Neural progenitor cell (in vitro differentiated cells): ENCODE results near the gene TSPAN11. TPM values are rescaled to one million over a fixed set of nuclear protein-coding genes. Genes with fewer than 3 reads are reported as not detected.

Experiments
- DNase-seq: peaks from one replicate; pipeline ENCODE4 v3.0.0-alpha.2; 2016; ENCODE audit warnings: low spot score
- H2AFZ ChIP-seq: fragments of 200-600 bp; sonication (generic); replicated peaks from 2 replicates; pipeline ENCODE4 v1.6.1; 2016; ENCODE audit warnings: antibody characterized with exemption
- H3F3A ChIP-seq: fragments of 200-600 bp; sonication (generic); 2 replicates; pipeline ENCODE4 v1.6.1; 2016; ENCODE audit warnings: antibody characterized with exemption, low read depth
- H3K27ac ChIP-seq: fragments of 200-600 bp; sonication (generic); 2 replicates; pipeline ENCODE4 v1.5.1; 2016; ENCODE audit warnings: mild to moderate bottlenecking
- H3K27me3 ChIP-seq: fragments of 200-600 bp; sonication (generic); 2 replicates; pipeline ENCODE4 v1.6.1; 2016; ENCODE audit warnings: mild to moderate bottlenecking, moderate library complexity
- H3K36me3 ChIP-seq: fragments of 200-600 bp; sonication (generic); 2 replicates; pipeline ENCODE4 v1.5.1; 2016
- H3K4me1 ChIP-seq: fragments of 200-600 bp; sonication (generic); 2 replicates; pipeline ENCODE4 v1.6.1; 2016; ENCODE audit warnings: mixed run types
- H3K4me2 ChIP-seq: fragments of 200-600 bp; sonication (generic); 2 replicates; pipeline ENCODE4 v1.6.1; 2016
- H3K4me3 ChIP-seq: fragments of 200-600 bp; sonication (generic); 2 replicates; pipeline ENCODE4 v1.5.1; 2016
- H3K79me2 ChIP-seq: fragments of 200-600 bp; sonication (generic); 2 replicates; pipeline ENCODE4 v1.6.1; 2016; ENCODE audit warnings: low read depth
- H3K9ac ChIP-seq: fragments of 200-600 bp; sonication (generic); 2 replicates; pipeline ENCODE4 v1.6.1; 2016
- H3K9me3 ChIP-seq: fragments of 200-600 bp; sonication (generic); 2 replicates; pipeline ENCODE4 v1.5.1; 2016; ENCODE audit warnings: low read depth
- H4K20me1 ChIP-seq: fragments of 200-600 bp; sonication (generic); 2 replicates; pipeline ENCODE4 v1.6.1; 2016; ENCODE audit warnings: low read depth
- H3K27ac Mint-ChIP-seq: 3 replicates; pipeline ENCODE4 v1.8.0; 2021; ENCODE audit warnings: mixed read lengths
- H3K27me3 Mint-ChIP-seq: 2 replicates; pipeline ENCODE4 v1.8.0; 2022; ENCODE audit warnings: low read depth, mild to moderate bottlenecking, inconsistent platforms, moderate library complexity, mixed read lengths; ENCODE audit not compliant: insufficient read depth
- H3K36me3 Mint-ChIP-seq: 3 replicates; pipeline ENCODE4 v1.8.0; 2021; ENCODE audit warnings: mixed read lengths
- H3K4me1 Mint-ChIP-seq: 3 replicates; pipeline ENCODE4 v1.8.0; 2021; ENCODE audit warnings: mixed read lengths
- H3K4me3 Mint-ChIP-seq: 3 replicates; pipeline ENCODE4 v1.8.0; 2021; ENCODE audit warnings: mild to moderate bottlenecking, moderate library complexity, mixed read lengths
- H3K9me3 Mint-ChIP-seq: 3 replicates; pipeline ENCODE4 v1.8.0; 2020; ENCODE audit warnings: mixed read lengths
- CTCF ChIP-seq: fragments of 200-600 bp; sonication (generic); IDR thresholded peaks from 2 replicates; pipeline ENCODE4 v1.5.1; 2017; ENCODE audit warnings: antibody characterized with exemption, mild to moderate bottlenecking
- EZH2 ChIP-seq: fragments of 200-600 bp; sonication (generic); IDR thresholded peaks from 2 replicates; pipeline ENCODE4 v1.6.1; 2017; ENCODE audit warnings: antibody characterized with exemption, mild to moderate bottlenecking, moderate library complexity
- EZH2phosphoT487 ChIP-seq: fragments of 200-600 bp; sonication (generic); IDR thresholded peaks from 2 replicates; pipeline ENCODE4 v1.6.1; 2017; ENCODE audit warnings: antibody characterized with exemption
- total RNA-seq: library from RNA; depleted of rRNA; stranded (reverse); fragments of >200 nt; gene quantifications from 2 replicates; pipeline ENCODE4 v1.2.3, GENCODE V29; 2015; ENCODE audit warnings: low replicate concordance

TSPAN11 gene
- total RNA-seq, 1 donor from 2014 or later: 7.4 TPM

GRCh38 chr12:31029916-31030562 is 103.5 kb downstream of the TSPAN11 start:
- no peaks in the 10 kb centered on the region for H3K9me3 ChIP-seq
- H3K27ac ChIP-seq: no peak overlapping the region

GRCh38 chr12:31031951-31032335 is 105.4 kb downstream of the TSPAN11 start:
- DNase-seq: no peak
- Histone ChIP-seq H3K4me2 (no peak overlapping the region), H3F3A (no peaks in the 10 kb centered on the region), H3K9me3 (no peaks in the 10 kb centered on the region), H3K27me3 (no peaks in the 10 kb centered on the region), H3K4me1 (no peaks in the 10 kb centered on the region), H3K9ac (no peak overlapping the region), H4K20me1 (no peaks in the 10 kb centered on the region), H2AFZ (no peak overlapping the region), H3K4me3 (no peak overlapping the region), H3K27ac (no peak overlapping the region), H3K79me2 (no peaks in the 10 kb centered on the region), H3K36me3 (no peaks in the 10 kb centered on the region)
- no peaks in the 10 kb centered on the region for H3K36me3 Mint-ChIP-seq
- peaks cover 2% of the 10 kb centered on the region for H3K9me3 Mint-ChIP-seq
- TF ChIP-seq EZH2phosphoT487 (no peak), CTCF (no peak), EZH2 (no peak)
- no peak overlapping the region for H3K4me3 Mint-ChIP-seq
- H3K27me3 Mint-ChIP-seq: peaks cover 8% of the 10 kb centered on the region
- H3K4me1 Mint-ChIP-seq: peaks cover 19% of the 10 kb centered on the region
- no peak overlapping the region for H3K27ac Mint-ChIP-seq

More at GRCh38 chr12:31029916-31030562, 103.5 kb downstream of the TSPAN11 start:
- H3K79me2 ChIP-seq: no peaks in the 10 kb centered on the region
- H3K27me3 ChIP-seq: no peaks in the 10 kb centered on the region
- TF ChIP-seq EZH2: no peak
- TF ChIP-seq EZH2phosphoT487: no peak
- TF ChIP-seq CTCF: no peak
- H4K20me1 ChIP-seq: no peaks in the 10 kb centered on the region
- Mint-ChIP-seq H3K4me3 (no peak overlapping the region), H3K4me1 (peaks cover 19% of the 10 kb centered on the region), H3K36me3 (peaks cover 2% of the 10 kb centered on the region), H3K27me3 (peaks cover 5% of the 10 kb centered on the region), H3K9me3 (peaks cover 6% of the 10 kb centered on the region), H3K27ac (no peak overlapping the region)
- H3K4me2 ChIP-seq: no peak overlapping the region
- no peaks in the 10 kb centered on the region for H3K4me1 ChIP-seq
- H3K4me3 ChIP-seq: no peak overlapping the region
- H3K36me3 ChIP-seq: no peaks in the 10 kb centered on the region
- no peak for DNase-seq
- no peaks in the 10 kb centered on the region for H3F3A ChIP-seq
- H3K9ac ChIP-seq: no peak overlapping the region
- H2AFZ ChIP-seq: no peak overlapping the region

DNA sequence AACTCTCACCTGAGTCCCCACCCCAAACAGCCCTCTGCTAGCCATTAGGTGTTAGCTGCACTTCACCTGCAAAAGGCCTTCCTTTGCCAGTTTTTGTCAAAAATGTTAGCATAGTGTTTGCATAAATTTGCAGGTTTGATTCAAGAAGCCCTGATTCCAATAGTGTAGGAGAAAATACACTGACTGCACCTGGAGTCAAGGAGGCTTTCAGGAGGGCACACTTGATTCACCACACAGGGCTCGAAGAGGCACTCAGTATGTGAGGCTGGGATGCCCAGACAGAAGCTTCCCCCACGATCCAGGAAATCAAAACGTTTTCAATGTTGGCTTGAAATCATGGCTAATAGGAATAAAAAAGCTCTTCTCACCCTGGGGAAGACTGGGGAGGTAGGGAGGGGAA is 106.6 kb downstream of the TSPAN11 start:
- H3K4me2 ChIP-seq: no peak overlapping the region
- no peaks in the 10 kb centered on the region for H3K4me1 ChIP-seq
- no peaks in the 10 kb centered on the region for H3K36me3 Mint-ChIP-seq
- TF ChIP-seq EZH2phosphoT487: no peak
- no peaks in the 10 kb centered on the region for H4K20me1 ChIP-seq
- no peaks in the 10 kb centered on the region for H3K9me3 ChIP-seq
- no peaks in the 10 kb centered on the region for H3K36me3 ChIP-seq
- H3K27ac Mint-ChIP-seq: no peak overlapping the region
- H3K79me2 ChIP-seq: no peaks in the 10 kb centered on the region
- H3K27me3 ChIP-seq: no peaks in the 10 kb centered on the region
- no peak overlapping the region for H2AFZ ChIP-seq
- no peak overlapping the region for H3K9ac ChIP-seq
- H3K9me3 Mint-ChIP-seq: no peaks in the 10 kb centered on the region
- H3K4me3 ChIP-seq: no peak overlapping the region
- H3F3A ChIP-seq: no peaks in the 10 kb centered on the region
- peaks cover 13% of the 10 kb centered on the region for H3K27me3 Mint-ChIP-seq
- DNase-seq: no peak
- no peak overlapping the region for H3K4me3 Mint-ChIP-seq
- H3K27ac ChIP-seq: no peak overlapping the region
- peaks cover 16% of the 10 kb centered on the region for H3K4me1 Mint-ChIP-seq

DNA sequence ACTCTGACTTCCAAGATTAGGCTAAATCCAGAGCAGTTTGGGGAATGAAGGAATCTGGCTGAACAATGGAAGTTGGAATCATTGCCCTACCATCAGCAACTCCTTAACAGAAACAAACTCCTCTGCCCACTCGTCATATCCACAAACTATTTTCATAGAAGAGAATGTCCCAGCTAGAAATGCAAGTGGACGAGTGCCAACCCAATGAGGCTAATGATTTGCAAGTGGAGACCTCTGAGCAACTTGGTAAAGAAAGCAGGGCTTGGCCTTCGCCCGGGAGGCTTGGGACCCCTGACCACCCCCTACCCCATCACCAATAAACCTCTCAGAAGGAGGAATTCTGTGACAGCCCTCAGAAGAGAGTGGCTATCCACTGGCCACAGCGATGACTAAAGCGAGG is 107.1 kb downstream of the TSPAN11 start:
- Histone ChIP-seq H3K4me3 (no peak overlapping the region), H3K27ac (no peak overlapping the region), H3K79me2 (no peaks in the 10 kb centered on the region), H3K36me3 (no peaks in the 10 kb centered on the region), H4K20me1 (no peaks in the 10 kb centered on the region), H3K4me1 (no peaks in the 10 kb centered on the region), H3K9ac (no peak overlapping the region), H3K4me2 (no peak overlapping the region), H2AFZ (no peak overlapping the region), H3K27me3 (no peaks in the 10 kb centered on the region), H3K9me3 (no peaks in the 10 kb centered on the region), H3F3A (no peaks in the 10 kb centered on the region)
- no peaks in the 10 kb centered on the region for H3K9me3 Mint-ChIP-seq
- no peaks in the 10 kb centered on the region for H3K36me3 Mint-ChIP-seq
- peaks cover 16% of the 10 kb centered on the region for H3K4me1 Mint-ChIP-seq
- TF ChIP-seq EZH2 (no peak), CTCF (no peak), EZH2phosphoT487 (no peak)
- H3K27ac Mint-ChIP-seq: no peak overlapping the region
- no peak overlapping the region for H3K4me3 Mint-ChIP-seq
- peaks cover 15% of the 10 kb centered on the region for H3K27me3 Mint-ChIP-seq
- DNase-seq: no peak
